ENCODE results near the gene TMEM132D.

The TMEM132D gene

GRCh38 chr12:129160282-129160681, 743.5 kb downstream of the TMEM132D start:
- DNase-seq = no peak

- no peak for DNase-seq
Observed at GRCh38 chr12:129152351-129153104, 751.3 kb downstream of the TMEM132D start.

- DNase-seq = no peak
Observed at GRCh38 chr12:129150721-129151120, 753.1 kb downstream of the TMEM132D start.

GRCh38 chr12:129145381-129145780, 758.4 kb downstream of the TMEM132D start:
- DNase-seq = no peak

- DNase-seq = no peak
Observed at GRCh38 chr12:129138776-129139175, 765.0 kb downstream of the TMEM132D start.

GRCh38 chr12:129136694-129137325, 767.0 kb downstream of the TMEM132D start:
- DNase-seq = no peak

- no peak for DNase-seq
Observed at GRCh38 chr12:129127771-129128170, 776.1 kb downstream of the TMEM132D start.

- no peak for DNase-seq
Observed at GRCh38 chr12:129127211-129127610, 776.6 kb downstream of the TMEM132D start.

GRCh38 chr12:129119537-129119936, 784.3 kb downstream of the TMEM132D start:
- DNase-seq = no peak

- DNase-seq = no peak
Observed at GRCh38 chr12:129115558-129115957, 788.3 kb downstream of the TMEM132D start.

GRCh38 chr12:129110575-129110974, 793.2 kb downstream of the TMEM132D start:
- DNase-seq = no peak

- DNase-seq = no peak
Observed at GRCh38 chr12:129109174-129110001, 794.4 kb downstream of the TMEM132D start.

GRCh38 chr12:129106772-129107171, 797.1 kb downstream of the TMEM132D start:
- no peak for DNase-seq

GRCh38 chr12:129103231-129103630, 800.6 kb downstream of the TMEM132D start:
- no peak for DNase-seq

- no peak for DNase-seq
Observed at GRCh38 chr12:129102233-129102632, 801.6 kb downstream of the TMEM132D start.

- DNase-seq = no peak
Observed at GRCh38 chr12:129101816-129102215, 802.0 kb downstream of the TMEM132D start.

GRCh38 chr12:129101404-129101803, 802.4 kb downstream of the TMEM132D start:
- no peak for DNase-seq

- no peak for DNase-seq
Observed at GRCh38 chr12:129097451-129097850, 806.4 kb downstream of the TMEM132D start.

- no peak for DNase-seq
Observed at GRCh38 chr12:129096968-129097367, 806.9 kb downstream of the TMEM132D start.

- DNase-seq = no peak
Observed at GRCh38 chr12:129096184-129096583, 807.6 kb downstream of the TMEM132D start.

- no peak for DNase-seq
Observed at GRCh38 chr12:129089576-129089975, 814.2 kb downstream of the TMEM132D start.

- no peak for DNase-seq
Observed at GRCh38 chr12:129084875-129085826, 818.7 kb downstream of the TMEM132D start.
